Measurements from ENCODE around the gene ANTKMT.

- TF ChIP-seq CTCF (conservative IDR thresholded peaks at IDR 0.05 in 1 of 2, IDR thresholded peaks at IDR 0.05 in 1 of 2; ENCODE audit: low read depth in 1 of 2, low read length in 2 of 2) (no peak), EZH2 (IDR thresholded peaks at IDR 0.05; ENCODE audit: low read length, missing control alignments) (no peak)
Observed at GRCh38 chr16:683396-684070, 37.4 kb upstream of the ANTKMT start.

Data from fibroblast of lung (primary cell).